HG03558 (cell line): Measurements from ENCODE around the gene SBF2.
"Not testable (repeated sequence)": the region's sequence is repeated elsewhere in the genome, so short reads cannot be mapped to it uniquely, and the experiment has no call there.

Experiments used
- ATAC-seq: cut with Tn5 transposase; IDR thresholded peaks from one replicate; pipeline ENCODE4 v1.9.1; 2021; ENCODE audit warnings: moderate number of reproducible peaks; ENCODE audit not compliant: unreplicated experiment; ENCODE audit errors: extremely low read depth

The SBF2 gene

DNA sequence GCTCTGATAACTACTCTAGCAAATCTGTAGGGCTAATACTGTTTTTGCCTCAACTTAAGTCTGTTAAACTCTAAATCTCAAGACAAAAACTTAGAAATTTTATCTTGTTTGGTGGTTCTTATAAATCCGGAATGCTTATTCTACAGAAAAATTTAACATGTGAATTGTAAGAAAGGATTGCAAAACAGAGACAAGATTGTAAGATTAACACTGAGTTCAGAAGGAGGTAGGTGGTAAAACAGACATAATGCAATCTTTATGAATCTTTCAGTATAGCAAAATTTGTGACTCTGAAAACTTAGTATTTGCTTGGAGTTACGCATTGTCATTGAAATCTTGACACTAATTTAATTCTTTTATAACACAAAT lies 263.9 kb downstream of the SBF2 start:
- no peak for ATAC-seq

DNA sequence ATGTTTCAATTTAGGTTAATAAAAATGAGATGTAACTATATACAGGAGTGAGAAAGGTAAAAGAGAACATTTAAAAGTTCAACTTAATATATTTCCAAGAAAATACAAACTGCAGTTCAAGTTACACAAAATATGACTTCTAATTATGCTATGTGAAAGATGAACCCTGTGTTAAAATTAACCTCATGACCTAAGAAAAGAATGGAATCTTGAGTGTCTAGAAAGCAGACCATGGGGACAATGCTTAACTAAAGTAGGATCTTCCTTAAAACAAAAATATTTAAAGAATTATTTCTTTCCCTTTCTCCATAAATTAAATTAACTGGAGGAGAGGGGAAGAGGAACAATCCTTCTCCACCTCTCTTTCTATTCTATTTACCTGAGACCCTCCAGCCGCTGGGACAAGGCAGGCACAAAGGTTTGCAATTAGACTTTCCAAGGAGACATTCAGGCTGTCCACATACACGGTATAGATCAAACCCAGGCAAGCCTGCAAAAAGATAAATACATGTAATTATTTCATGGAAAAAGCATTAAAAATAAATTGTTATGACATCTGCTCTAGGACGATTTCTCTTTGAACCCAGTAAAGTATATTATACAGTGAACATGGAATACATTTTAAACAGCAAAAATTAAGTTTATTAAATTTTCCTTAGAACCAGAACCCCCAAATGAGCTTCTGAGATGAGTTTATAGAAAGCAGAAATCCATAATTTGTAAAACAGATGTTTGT lies 264.5 kb downstream of the SBF2 start:
- ATAC-seq, result no peak

DNA sequence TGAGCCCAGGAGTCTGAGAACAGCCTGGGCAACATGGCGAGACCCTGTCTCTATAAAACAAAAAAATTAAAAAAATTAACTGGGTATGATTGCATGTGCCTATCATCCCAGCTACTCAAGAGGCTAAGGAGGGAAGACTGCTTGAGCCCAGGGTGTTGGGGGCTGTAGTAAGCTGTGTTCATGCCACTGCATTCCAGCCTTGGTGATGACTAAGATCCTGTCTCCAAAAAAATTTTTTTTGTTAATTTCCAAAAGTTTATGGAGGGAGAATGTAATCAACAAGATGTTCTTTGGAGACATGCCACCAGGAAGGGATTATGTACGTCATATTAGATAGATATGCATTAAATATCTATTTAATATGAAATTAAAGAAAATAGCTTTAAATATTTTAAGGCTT lies 267.5 kb downstream of the SBF2 start:
- no peak for ATAC-seq

DNA sequence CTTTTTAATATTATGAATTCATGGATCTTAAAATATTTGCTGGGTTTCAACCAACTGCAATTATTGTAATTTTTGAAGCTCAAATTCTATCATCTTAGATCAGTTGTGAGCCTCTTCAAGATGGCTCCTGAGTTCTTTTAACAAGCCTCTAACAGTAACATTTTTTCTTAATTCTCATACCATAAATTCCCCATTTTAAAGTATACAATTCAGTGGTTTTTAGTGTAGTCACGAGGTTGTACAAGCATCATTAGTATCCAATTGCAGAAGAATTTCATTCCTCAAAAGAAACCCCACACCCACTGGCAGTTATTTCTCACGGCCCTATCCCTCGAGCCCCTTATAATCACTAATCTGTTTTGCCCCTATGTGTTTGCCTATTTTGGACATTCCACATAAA lies 270.8 kb downstream of the SBF2 start:
- no peak for ATAC-seq

DNA sequence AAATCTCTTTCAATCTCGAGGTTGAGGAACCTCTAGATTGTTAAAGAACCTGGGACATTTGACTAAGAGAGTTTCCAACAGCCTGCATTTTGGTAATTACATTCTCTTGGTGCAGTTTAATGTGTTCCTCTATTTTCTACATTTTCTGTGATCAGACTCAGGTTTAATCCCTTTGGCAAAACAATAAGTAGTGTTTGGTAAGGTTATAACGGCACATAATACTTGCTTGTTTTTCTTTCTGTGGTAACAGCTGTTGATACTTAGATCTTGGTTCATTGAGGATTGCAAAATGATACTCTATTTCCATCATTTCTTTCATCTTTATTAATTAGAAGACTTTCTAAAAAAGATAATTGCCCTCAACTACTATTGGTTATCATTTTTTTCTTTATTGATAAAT lies 271.3 kb downstream of the SBF2 start:
- no peak for ATAC-seq

DNA sequence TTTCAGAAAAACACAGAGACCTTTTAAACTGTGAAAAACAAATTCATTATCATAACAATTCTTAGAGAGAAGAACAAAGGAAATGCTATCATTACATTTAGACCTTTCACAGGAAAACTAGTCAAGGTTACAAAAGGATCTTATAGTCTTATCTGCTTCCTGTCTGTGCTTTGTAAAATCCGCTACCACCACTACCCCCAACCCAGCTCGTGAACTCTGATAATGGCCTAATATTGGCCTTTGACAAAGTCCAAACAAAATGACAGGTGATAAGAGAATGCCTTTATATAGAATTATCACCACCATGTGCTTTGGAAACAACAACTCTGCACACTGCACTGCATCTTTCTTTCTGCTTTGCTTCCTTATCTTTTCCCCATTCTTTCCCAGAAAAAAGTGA lies 272.5 kb downstream of the SBF2 start:
- no peak for ATAC-seq

DNA sequence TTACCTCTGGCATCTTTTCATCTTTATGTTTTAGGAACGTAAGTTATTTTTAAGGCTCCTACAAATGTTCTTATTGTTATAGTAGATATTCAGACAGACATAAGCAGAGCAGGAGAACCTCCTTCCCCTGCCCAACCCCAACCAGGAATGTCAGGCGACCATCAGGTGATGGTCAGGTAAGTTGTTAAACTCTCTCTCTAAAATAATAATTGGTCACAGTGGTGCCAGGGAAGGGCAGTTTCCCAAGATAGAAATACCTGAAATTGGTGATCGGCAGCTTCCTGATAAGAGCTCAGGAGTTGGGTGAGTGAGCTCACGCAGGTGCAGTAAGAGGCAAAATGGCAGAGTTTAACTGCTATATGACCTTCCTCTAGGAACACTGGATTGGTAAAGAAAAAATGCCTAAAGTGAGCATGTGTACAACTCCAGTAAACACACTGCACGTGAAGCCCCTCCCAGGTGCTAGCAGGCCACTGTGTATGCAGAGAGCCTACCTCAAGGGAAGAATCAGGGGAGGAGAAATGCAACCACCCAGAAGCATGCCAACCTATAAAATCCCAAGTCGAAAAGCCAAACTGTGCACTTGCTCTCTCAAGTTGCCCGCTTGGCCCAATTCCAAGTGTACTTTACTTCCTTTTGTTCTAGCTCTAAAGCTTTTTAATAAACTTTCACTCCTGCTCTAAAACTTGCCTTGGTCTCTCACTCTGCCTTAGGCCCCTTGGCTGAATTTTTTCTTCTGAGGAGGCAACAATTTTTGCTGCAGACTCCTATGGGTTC lies 273.9 kb downstream of the SBF2 start:
- ATAC-seq, result no peak

DNA sequence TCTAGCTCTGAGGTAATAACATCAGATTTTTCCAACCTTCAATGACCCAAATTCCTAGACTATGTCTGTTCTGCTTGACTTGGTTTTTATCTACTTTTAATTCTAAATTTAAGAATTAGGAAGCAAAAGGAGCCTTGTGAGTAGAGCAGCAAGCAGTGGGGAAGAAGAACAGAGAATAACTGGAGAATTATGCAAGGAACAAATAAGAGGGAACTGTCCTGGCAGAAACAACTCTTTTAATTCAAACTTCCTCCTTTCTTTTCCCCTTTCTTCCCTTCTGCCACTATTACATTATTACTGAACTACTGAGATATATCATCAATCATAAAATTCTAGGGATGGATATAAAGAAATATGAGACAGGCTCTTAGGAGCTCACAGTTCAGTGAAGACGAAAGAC lies 276.1 kb downstream of the SBF2 start:
- no peak for ATAC-seq

DNA sequence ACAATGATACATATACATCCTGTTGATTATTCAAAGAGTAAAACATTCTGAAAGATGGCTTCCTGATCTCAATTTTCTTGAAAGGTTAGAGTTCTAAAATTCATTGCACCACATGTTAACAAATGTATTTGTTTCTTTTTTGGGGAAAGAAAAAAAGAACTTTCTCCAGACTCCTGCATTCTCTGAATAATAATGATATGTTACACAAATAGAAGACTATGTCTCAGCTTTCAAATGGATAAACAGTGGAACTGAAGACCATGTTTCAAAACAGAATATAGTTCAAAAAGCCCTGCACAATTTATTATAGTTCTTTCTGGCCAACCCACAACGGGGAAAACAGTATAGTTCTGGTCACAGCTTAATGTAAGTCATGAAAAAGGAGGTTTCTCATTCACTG lies 277.0 kb downstream of the SBF2 start:
- ATAC-seq, result no peak

DNA sequence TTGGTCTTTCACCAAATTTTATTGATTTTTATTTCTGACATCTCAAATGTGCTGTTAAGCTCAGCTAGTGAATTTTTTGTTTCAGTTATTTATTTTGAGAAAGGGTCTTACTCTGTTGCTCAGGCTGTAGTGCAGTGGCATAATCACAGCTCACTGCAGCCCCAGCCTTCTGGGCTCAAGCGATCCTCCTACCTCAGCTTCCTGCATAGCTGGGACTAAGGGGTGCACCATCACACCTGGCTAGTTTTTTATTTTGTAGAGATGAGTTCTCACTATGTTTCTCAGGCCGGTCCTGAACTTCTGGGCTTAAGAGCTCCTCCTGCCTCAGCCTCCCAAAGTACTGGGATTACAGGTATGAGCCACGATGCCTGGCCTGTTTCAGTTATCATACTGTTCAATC lies 282.0 kb downstream of the SBF2 start:
- ATAC-seq, result no peak

DNA sequence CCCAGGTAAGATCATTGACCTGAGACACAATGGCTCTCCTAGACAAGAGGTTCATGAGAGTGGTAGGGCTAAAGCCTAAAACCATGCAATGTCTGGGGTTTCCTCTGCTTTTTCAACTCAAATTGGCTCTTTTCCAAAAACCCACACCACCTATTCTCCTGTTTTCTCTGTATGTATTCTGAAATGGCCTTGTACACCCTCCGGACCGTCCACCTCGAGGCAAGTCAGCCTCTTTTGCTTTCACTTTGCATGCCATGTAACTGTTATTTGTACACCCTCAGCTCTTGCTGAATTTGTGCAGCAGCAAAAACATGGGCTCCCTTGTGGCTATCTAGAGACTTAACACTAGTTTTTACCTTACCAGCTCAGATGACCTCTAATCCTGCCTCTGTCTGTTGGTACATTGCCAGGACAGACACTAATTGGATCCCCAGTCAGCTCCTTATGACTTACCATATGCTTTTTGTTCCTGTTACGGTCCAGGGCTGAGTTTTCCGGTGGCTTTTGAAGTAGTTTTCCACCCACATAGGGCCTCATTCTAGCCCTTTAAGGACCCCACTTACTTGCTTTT lies 288.0 kb downstream of the SBF2 start:
- ATAC-seq, result no peak

DNA sequence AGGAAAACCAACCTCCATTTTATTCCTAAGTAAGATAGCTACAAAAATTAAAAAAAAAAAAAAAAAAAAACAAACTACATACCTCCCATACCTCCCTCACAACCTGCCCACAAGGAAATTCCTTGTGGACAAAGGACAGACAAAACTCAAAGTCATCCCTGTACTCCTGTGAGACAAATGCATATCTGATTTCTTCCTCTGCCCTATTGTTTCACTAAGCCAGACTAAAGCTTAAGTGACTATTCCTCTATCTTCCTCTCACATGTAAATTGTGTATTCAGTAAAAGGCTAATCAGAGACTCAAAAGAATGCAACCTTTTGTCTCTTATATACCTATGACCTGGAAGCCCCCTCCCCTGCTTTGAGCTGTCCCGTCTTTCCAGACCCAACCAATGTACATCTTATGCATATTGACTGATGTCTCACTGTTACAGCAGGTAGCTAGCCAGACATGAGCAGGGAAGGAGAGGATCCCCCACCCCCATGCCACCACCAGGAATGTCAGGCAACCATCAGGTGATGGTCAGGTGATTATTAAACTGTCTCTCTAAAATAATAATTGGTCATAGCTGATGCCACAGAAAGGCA lies 289.4 kb downstream of the SBF2 start:
- ATAC-seq, result no peak

DNA sequence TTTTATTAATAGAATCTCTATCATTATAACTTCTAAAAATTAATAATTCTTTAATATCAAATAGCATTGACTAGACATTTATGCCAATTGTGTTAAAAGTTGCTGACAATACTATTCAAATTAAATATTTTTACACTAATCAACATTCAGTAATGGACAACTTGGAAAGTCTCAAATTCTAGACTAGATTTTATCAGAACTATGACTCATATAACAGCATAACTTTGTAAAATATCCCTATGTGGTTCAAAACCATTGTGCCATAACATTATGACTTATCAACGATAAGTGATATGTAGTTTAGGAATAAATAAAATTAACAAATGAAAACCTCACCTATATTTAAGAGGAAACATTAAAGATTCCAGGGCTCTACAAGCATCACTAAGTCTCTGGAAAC lies 291.8 kb downstream of the SBF2 start:
- ATAC-seq, result no peak

DNA sequence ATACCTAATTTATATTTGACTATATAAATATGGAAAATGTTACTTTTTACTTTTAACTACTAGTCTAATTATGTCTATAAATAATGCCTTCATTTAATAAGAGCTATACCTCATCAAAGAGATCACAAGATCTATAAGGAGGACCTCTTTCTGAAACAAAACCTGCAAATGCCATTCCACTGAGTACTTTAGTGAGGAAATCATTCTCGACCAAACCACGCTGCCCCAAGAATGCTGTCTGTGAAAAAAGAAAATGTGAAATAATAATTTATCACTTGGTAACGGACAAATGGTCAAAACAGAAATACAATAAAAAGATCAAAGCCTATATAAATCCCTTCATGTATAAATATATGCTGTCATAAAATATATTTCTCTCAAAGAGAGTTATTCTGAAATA lies 301.7 kb downstream of the SBF2 start:
- ATAC-seq, result no peak

DNA sequence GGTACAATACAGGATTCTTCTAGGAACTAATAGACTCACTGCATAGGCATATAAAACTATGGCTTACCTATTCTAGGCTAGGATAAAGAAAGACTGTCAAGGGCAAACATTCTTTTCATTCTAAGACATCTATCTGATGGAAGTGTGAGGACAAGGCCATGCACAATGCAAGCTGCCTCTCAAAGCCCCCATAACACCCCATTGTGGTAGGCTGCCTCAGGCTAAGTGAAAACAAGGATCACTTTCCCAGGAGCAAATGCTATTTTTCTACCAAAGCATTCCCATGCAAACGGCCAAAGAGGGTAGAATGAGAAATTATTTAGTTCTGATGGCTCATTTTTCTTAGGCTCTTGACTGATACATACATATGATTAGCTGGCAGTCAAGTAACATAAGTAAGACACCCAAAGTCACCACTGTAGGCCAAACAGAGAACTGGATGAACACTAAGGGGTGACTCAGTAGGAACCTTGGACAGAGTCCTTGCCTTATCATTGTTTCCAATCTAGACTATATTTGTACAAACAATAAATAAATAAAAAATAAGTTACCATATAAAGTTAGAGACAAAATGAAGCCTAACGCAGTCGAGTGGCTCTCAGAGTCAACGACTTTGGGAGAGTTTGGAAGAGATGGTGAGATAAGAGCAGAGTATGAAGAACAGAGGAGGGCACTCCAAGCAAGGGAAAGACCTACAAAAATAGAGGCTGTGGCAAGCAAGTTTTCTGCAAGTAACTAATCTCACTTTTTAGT lies 303.6 kb downstream of the SBF2 start:
- no peak for ATAC-seq

DNA sequence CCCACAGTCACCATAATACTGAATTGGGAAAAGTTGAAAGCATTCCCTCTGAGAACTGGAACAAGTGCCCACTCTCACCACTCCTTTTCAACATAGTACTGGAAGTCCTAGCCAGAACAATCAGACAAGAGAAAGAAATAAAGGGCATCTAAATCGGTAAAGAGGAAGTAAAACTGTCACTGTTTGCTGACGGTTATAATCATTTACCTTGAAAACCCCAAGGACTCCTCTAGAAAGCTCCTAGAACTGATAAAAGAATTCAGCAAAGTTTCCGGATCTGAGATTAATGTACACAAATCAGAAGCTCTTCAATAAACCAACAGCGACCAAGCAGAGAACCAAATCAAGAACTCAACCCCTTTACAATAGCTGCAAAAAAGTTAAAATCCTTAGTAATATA lies 306.7 kb downstream of the SBF2 start:
- ATAC-seq, result not testable (repeated sequence)

DNA sequence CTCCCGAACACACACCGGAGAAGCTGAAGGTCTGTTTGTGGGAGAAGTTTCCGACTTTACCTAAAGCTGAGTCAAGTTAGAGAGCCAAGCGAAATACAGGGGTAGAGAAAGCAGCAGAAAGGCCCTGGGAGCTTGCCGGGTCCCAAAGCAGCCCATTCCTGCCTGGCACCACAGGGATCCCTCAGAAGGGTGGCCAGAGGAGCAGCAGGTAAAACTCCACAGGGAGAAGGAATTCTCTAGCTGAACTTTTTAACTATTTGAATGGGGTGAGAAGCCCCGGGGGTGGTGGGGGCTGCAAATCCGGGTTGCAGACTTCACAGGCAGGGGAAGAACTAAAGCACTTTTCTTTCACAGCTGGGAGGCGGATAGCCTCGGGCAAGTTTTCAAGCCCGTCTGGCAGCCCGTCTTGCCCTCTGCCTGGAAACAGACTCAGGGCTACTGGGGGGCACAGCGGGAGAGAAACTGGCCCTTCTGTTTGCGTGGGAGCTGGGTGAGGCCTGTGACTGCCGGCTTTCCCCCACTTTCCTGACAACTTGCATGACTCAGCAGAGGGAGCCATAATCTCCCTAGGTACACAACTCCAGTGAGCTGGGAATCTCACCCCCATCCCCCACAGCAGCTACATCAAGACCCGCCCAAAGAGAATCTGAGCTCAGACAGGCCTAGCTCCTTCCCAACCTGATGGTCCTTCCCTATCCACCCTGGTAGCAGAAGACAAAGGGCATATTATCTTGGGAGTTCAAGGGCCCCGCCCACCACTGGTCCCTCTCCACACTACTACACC lies 311.0 kb downstream of the SBF2 start:
- ATAC-seq, result no peak

DNA sequence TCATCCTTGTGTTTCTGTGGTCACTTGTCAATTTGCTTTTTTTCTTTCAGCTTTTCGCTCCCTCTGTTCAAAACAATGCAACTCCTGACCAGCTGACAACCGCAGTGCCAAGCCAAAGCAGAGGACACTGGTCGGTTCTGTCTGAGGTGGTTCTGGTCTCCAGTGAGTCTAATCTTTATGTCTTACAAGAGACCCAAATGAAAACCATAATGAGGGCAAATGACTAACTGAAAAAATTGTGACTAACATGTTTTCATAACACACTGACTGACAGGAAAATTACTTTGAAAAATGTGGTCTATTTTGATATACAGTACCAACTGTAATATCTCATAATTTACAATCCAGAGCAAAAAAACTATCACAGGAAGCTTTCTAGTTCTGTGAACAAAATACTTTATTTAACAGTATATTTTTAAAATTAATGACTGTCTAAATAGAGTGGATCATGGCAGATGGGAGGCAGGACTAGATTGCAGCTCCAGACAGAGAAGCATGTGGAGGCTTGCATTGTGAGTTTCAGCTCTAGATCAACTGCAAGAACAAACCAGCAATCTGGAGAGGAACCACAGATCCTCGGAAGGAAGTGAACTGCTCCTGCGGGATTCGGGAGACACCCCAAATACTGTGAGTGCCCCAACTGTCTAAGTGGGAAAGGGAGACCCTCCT lies 311.8 kb downstream of the SBF2 start:
- ATAC-seq, result no peak

DNA sequence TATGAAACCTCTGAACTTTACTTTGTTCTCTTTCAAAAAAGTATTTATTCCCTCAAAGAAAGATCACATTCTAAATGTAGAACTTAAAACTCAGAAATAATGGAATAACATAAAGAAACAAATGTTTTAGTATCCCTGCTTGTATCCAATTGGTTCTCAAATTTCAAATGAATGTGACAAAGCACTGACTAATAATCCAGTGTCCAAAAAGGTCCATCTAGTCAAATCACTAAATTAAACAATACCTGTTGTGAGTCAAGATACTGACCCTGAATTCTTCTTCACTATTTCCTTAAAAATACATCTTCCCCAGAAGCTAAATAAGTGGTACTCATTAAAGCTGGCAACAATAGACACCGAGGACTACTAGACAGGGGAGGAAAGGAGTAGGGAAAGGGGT lies 313.1 kb downstream of the SBF2 start:
- no peak for ATAC-seq
